HepG2 (cell line): ENCODE measurements around the gene TOPBP1.

Experiments
- CCAR2 ChIP-seq: fragments of 200-400 bp; formaldehyde crosslinking; optimal IDR thresholded peaks from 2 replicates; pipeline ENCODE3; 2018; ENCODE audit warnings: low read depth, mild to moderate bottlenecking, low read length, moderate library complexity
- CHCHD3 ChIP-seq: sonication (generic); formaldehyde crosslinking; IDR thresholded peaks from 2 replicates; pipeline ENCODE4 v1.8.0; 2022; ENCODE audit warnings: mild to moderate bottlenecking, missing genetic modification reagents, moderate library complexity
- CREM ChIP-seq, 2 experiments: sonication (generic) in 1 of 2; formaldehyde crosslinking in 1 of 2; IDR thresholded peaks; 2 replicates each; pipeline versions ENCODE4 v1.4.0 to v1.6.1; 2016 to 2020; ENCODE audit warnings: antibody characterized with exemption in 1 of 2, mild to moderate bottlenecking in 1 of 2, missing genetic modification reagents in 1 of 2
- EHMT2 ChIP-seq: fragments of 200-600 bp; sonication (generic); IDR thresholded peaks from 2 replicates; pipeline ENCODE4 v1.7.0; 2017; ENCODE audit warnings: antibody characterized with exemption, low read depth, low read length, borderline replicate concordance
- NR2F6 ChIP-seq, 2 experiments: IDR thresholded peaks; 2 replicates each; pipeline ENCODE4 v1.6.1; 2016; ENCODE audit warnings: antibody characterized with exemption in 1 of 2, mild to moderate bottlenecking in 1 of 2
- POLR2AphosphoS5 ChIP-seq: IDR thresholded peaks from 2 replicates; pipeline ENCODE4 v1.6.1; 2012; ENCODE audit warnings: low read depth, low read length
- ZFP36L2 ChIP-seq: sonication (generic); formaldehyde crosslinking; IDR thresholded peaks from 2 replicates; pipeline ENCODE4 v1.4.0; 2020; ENCODE audit warnings: missing genetic modification reagents
- ZNF766 ChIP-seq: sonication (generic); formaldehyde crosslinking; IDR thresholded peaks from 2 replicates; pipeline ENCODE4 v1.5.0; 2020; ENCODE audit warnings: missing genetic modification reagents, borderline replicate concordance
- TF ChIP-seq, protein P1 (sequence below): sonication (generic); formaldehyde crosslinking; IDR thresholded peaks from 2 replicates; pipeline ENCODE4 v1.5.0; 2020; ENCODE audit warnings: mild to moderate bottlenecking, missing genetic modification reagents, moderate library complexity

DNA sequence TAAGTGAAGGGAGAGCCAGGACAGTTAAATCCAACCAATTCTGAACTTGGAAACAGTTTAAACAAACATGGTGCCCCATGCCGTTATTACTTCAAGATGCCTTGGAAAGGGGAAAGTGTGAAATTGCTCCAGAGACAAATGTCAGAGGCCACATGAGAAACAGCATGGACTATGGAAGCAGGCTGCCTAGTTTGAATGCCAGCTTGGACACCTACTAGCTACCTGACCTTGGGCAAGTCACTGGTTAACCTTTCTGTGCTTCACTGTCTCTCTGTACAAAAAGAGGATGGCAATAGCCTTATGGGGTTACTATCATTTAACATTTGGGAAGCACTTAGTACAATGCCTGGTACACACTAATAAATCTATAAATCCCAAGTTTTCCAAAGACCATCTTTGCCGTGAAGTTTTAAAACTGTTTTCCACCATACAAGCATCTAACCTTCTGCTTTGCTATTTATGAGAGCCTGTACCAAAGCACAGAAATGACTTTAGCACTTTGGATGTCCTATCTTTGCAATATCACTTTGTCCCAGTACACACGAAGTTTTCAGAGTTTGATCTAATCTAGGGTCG, 8.3 kb upstream of the TOPBP1 start:
- TF ChIP-seq NR2F6 (IDR thresholded peaks at IDR 0.05) (no peak), NR2F6 (CRISPR knock-in tag; IDR thresholded peaks at IDR 0.05) (no peak), CHCHD3 (CRISPR knock-in tag) (no peak), CCAR2 (no peak), ZFP36L2 (no peak), POLR2AphosphoS5 (no peak; the same call in 1 of the 2 replicates), ZNF766 (CRISPR knock-in tag) (no peak), CREM (IDR thresholded peaks at IDR 0.05) (no peak), CREM (CRISPR knock-in tag; IDR thresholded peaks at IDR 0.05) (no peak), EHMT2 (peak; percentile 76; the same call in 1 of the 2 replicates)
- TF ChIP-seq, protein P1, sequence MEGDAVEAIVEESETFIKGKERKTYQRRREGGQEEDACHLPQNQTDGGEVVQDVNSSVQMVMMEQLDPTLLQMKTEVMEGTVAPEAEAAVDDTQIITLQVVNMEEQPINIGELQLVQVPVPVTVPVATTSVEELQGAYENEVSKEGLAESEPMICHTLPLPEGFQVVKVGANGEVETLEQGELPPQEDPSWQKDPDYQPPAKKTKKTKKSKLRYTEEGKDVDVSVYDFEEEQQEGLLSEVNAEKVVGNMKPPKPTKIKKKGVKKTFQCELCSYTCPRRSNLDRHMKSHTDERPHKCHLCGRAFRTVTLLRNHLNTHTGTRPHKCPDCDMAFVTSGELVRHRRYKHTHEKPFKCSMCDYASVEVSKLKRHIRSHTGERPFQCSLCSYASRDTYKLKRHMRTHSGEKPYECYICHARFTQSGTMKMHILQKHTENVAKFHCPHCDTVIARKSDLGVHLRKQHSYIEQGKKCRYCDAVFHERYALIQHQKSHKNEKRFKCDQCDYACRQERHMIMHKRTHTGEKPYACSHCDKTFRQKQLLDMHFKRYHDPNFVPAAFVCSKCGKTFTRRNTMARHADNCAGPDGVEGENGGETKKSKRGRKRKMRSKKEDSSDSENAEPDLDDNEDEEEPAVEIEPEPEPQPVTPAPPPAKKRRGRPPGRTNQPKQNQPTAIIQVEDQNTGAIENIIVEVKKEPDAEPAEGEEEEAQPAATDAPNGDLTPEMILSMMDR (CRISPR knock-in tag): no peak
